GM18951 (cell line): ENCODE measurements around the gene ATXN1.

Experiments
- POLR2A ChIP-seq: IDR thresholded peaks from 4 replicates; pipeline ENCODE4 v1.6.1; 2011; ENCODE audit warnings: mild to moderate bottlenecking; ENCODE audit not compliant: insufficient read length, insufficient read depth; ENCODE audit errors: extremely low read depth
- in situ Hi-C: fragments of 300-500 bp; cut with MboI; formaldehyde crosslinking; loops from one replicate; pipeline ENCODE4 v1.12.0; 2022; ENCODE audit warnings: low sequenced_read_pairs, mixed read lengths, inconsistent platforms; ENCODE audit not compliant: unreplicated experiment

The ATXN1 gene

DNA sequence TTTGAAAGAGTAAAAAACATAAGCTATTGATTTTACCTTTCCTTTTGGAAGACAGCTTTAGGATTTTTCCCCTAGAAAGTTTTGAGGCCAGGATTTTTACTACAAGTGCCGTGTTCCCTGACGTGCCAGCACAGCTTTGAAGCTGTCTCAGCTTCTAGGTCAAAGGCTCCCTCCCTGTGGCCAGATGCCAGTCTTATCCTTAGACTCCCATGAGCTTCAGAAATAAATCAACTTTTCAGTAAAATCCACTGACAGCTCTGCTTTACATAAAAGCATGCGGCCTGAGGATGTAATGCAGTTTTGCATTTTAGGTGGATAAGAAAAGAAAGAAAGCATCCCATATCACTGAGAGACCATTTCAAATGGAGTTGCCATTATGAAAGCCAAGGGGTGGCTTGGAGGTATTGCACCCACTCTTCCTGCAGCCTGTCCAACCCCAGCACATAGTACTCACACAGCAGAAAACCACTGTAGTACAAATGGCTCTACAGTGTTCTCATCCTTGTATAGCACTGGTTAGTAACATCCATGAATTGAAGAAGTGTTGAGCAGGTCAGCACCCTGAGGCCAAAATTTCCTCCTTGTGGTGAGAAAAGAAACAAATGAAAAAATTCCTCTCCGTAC lies 15.2 kb upstream of the ATXN1 start:
- no peak for TF ChIP-seq POLR2A
- in situ Hi-C loops, result loop anchor here (10.0 kb wide), 1 partner anchor 308 kb away; no protein-coding TSS in a partner anchor

- TF ChIP-seq POLR2A, result no peak
Measured at GRCh38 chr6:16774437-16774836, 13.2 kb upstream of the ATXN1 start.

GRCh38 chr6:16773362-16773761 lies 12.1 kb upstream of the ATXN1 start:
- in situ Hi-C loops, result loop anchor here (10.0 kb wide), 1 partner anchor 311 kb away; no protein-coding TSS in a partner anchor
- TF ChIP-seq POLR2A, result no peak

More at GRCh38 chr6:16774437-16774836, 13.2 kb upstream of the ATXN1 start:
- in situ Hi-C loops, result loop anchor here (10.0 kb wide), 1 partner anchor 310 kb away; no protein-coding TSS in a partner anchor

GRCh38 chr6:16770701-16771569 lies 9.7 kb upstream of the ATXN1 start:
- in situ Hi-C loops, result loop anchor here (10.0 kb wide), 1 partner anchor 314 kb away; no protein-coding TSS in a partner anchor
- TF ChIP-seq POLR2A, result no peak

DNA sequence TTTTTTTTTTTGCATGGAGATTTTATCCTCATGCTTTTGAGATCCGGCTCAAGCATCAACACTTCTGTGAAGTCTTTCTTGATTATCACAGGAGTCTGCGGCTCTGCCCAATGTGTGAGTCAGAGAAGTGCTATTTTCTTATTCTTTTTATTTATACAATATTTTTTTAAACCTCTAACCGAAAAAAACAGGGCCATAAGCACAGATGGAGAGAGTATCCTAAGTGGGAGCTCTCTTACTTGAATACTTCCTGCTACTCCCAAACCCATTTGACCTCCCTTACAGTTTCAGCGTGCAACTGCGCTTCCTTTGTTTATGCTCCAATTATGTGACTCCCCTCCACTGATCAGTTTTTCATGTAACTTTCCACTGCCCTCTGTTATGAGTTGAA lies 8.7 kb upstream of the ATXN1 start:
- no peak for TF ChIP-seq POLR2A
- in situ Hi-C loops, result loop anchor here (10.0 kb wide), 3 partner anchors 235 to 435 kb away; no protein-coding TSS in a partner anchor

- in situ Hi-C loops, result loop anchor here (10.0 kb wide), 2 partner anchors 235 to 435 kb away; no protein-coding TSS in a partner anchor
- TF ChIP-seq POLR2A, result no peak
Measured at GRCh38 chr6:16769131-16769985, 8.1 kb upstream of the ATXN1 start.

DNA sequence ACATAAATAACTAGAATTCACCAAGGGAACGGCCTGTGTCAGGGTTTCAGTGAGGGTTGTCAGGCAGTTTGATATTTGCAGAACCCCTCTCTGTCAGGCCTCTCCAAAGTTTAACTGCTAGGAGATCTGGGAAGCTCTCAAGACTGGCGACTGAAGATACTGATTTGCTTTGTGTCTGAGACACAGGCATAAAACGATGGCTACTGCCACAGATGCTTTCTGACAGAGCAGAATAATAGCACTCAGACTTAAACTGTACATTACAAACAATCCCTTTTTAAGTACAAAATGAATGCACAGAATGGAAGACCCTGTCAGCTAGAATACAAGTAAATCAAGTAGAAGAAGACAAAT lies 7.2 kb upstream of the ATXN1 start:
- in situ Hi-C loops, result loop anchor here (10.0 kb wide), 2 partner anchors 234 to 434 kb away; no protein-coding TSS in a partner anchor
- no peak for TF ChIP-seq POLR2A

- TF ChIP-seq POLR2A, result no peak
- in situ Hi-C loops, result loop anchor here (10.0 kb wide), 2 partner anchors 233 to 433 kb away; no protein-coding TSS in a partner anchor
Measured at GRCh38 chr6:16767765-16768476, 6.7 kb upstream of the ATXN1 start.

DNA sequence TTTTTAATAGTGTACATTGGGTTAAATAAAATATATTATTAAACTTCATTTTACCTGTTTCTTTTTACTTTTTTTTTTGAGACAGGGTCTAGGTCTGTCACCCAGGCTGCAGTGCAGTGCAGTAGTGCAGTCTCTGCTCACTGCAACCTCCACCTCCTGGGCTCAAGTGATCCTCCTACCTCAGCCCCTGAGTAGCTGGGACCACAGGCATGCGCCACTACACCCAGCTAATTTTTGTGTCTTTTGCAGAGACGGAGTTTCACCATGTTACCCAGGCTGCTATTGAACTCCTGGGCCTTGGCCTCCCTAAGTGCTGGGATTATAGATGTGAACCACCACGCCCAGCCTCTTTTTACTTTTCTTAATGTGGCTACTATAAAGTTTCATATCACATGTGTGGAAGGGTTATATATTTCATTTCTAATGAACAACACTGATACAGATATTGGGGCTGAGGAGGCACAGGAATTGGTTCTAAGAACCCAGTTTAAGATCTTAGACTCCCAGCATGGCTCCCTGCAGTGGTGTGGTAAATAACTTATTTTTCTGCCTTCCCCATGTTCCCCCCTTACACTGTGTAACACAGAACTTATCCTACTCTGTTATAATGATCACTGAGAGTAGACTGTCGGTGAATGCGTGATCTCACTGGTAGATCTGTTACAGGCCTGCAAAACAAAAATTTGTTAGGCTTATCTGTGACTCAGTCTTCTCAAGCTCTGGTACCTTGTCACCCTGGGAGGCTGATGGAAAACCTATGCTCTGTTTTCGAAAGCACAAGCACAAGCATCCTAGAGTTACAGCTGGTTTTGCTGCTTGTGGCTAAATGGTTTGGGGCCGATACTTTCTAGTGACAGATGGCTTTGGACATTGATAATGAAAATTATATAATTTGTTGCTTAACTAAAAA lies 5.8 kb upstream of the ATXN1 start:
- in situ Hi-C loops, result loop anchor here (10.0 kb wide), 2 partner anchors 232 to 432 kb away; no protein-coding TSS in a partner anchor
- TF ChIP-seq POLR2A, result no peak

DNA sequence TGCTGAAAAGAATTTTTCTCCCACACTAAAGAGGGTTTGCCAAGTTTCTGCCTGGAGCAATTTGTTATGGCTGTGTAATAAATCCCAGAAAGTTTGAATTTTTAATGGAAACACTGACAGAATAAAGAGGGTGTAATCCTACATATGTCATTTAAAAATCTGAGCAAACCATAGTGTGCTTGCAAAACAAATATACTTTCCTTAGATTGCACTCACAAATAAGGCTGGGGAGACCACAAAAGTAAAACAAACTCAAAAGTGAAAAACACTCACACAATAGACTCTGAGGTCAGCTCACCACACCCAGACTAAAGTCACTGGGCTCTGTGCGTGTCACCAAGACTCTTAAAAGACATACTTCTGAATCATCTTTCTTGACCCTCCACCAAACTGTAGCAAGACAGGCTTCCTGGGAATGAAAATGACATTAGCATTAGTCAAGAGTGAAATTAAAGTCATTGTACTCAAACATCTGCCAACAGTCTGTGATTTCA lies 4.8 kb upstream of the ATXN1 start:
- in situ Hi-C loops, result loop anchor here (10.0 kb wide), 2 partner anchors 231 to 431 kb away; no protein-coding TSS in a partner anchor
- TF ChIP-seq POLR2A, result no peak

DNA sequence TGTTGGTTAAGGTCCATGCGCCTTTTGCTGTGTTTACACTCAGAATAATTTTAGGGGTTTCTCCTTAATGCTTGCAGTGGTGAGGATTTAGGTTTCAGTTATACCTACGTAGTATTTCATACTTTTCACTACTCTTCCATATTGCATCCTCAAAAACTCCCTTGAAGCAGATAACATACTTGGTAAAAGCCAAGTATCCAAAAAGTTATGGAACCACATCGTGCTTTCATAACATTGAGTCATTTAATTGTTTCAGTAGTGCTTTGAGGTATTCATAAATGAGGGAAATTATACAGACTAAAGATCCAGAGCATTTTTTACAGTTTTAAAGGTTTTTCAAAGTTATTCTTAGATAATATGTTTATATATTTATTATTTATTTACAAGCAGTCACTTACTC lies 4.0 kb upstream of the ATXN1 start:
- in situ Hi-C loops, result loop anchor here (10.0 kb wide), 2 partner anchors 230 to 430 kb away; no protein-coding TSS in a partner anchor
- TF ChIP-seq POLR2A, result no peak
